HG02973 (cell line): Measurements from ENCODE around the gene CPN1.
"Not testable (repeated sequence)": the region's sequence is repeated elsewhere in the genome, so short reads cannot be mapped to it uniquely, and the experiment has no call there.

Experiments
- ATAC-seq: cut with Tn5 transposase; IDR thresholded peaks from one replicate; pipeline ENCODE4 v1.9.1; 2021; ENCODE audit warnings: moderate library complexity; ENCODE audit not compliant: unreplicated experiment

The CPN1 gene

GRCh38 chr10:100081075-100082001 is at the start of gene CPN1:
Gene CPN1, minus strand, starts transcription at chr10:100081869. Its CDS starts 244 bp downstream, at chr10:100081625.
- no peak for ATAC-seq

GRCh38 chr10:100130831-100131230 is 49.2 kb upstream of the CPN1 start:
- ATAC-seq: no peak

- no peak for ATAC-seq
Measured at GRCh38 chr10:100129424-100129823, 47.8 kb upstream of the CPN1 start.

GRCh38 chr10:100128951-100129350 is 47.3 kb upstream of the CPN1 start:
- ATAC-seq: no peak

- not testable (repeated sequence) for ATAC-seq
Measured at GRCh38 chr10:100125335-100125734, 43.7 kb upstream of the CPN1 start.

- ATAC-seq: no peak
Measured at GRCh38 chr10:100124097-100124496, 42.4 kb upstream of the CPN1 start.

GRCh38 chr10:100122780-100123179 is 41.1 kb upstream of the CPN1 start:
- ATAC-seq: no peak

- no peak for ATAC-seq
Measured at GRCh38 chr10:100120550-100120949, 38.9 kb upstream of the CPN1 start.

GRCh38 chr10:100119726-100120125 is 38.1 kb upstream of the CPN1 start:
- no peak for ATAC-seq

- no peak for ATAC-seq
Measured at GRCh38 chr10:100114976-100115770, 33.5 kb upstream of the CPN1 start.

- ATAC-seq: no peak
Measured at GRCh38 chr10:100114460-100114859, 32.8 kb upstream of the CPN1 start.

GRCh38 chr10:100109670-100110069 is 28.0 kb upstream of the CPN1 start:
- no peak for ATAC-seq

- ATAC-seq: no peak
Measured at GRCh38 chr10:100106865-100107264, 25.2 kb upstream of the CPN1 start.

GRCh38 chr10:100104300-100104699 is 22.6 kb upstream of the CPN1 start:
- ATAC-seq: no peak

- ATAC-seq: no peak
Measured at GRCh38 chr10:100103581-100103980, 21.9 kb upstream of the CPN1 start.

- no peak for ATAC-seq
Measured at GRCh38 chr10:100101192-100102076, 19.8 kb upstream of the CPN1 start.

- no peak for ATAC-seq
Measured at GRCh38 chr10:100100651-100101184, 19.0 kb upstream of the CPN1 start.

GRCh38 chr10:100089241-100089640 is 7.6 kb upstream of the CPN1 start:
- no peak for ATAC-seq

GRCh38 chr10:100086708-100087107 is 5.0 kb upstream of the CPN1 start:
- not testable (repeated sequence) for ATAC-seq

- no peak for ATAC-seq
Measured at GRCh38 chr10:100085596-100085995, 3.9 kb upstream of the CPN1 start.

GRCh38 chr10:100083623-100084022 is 2.0 kb upstream of the CPN1 start:
- ATAC-seq: no peak
